ENCODE results near the gene LRRC4C.

GRCh38 chr11:40689823-40690222 is 769.6 kb downstream of the LRRC4C start:
- TF ChIP-seq, protein P1, sequence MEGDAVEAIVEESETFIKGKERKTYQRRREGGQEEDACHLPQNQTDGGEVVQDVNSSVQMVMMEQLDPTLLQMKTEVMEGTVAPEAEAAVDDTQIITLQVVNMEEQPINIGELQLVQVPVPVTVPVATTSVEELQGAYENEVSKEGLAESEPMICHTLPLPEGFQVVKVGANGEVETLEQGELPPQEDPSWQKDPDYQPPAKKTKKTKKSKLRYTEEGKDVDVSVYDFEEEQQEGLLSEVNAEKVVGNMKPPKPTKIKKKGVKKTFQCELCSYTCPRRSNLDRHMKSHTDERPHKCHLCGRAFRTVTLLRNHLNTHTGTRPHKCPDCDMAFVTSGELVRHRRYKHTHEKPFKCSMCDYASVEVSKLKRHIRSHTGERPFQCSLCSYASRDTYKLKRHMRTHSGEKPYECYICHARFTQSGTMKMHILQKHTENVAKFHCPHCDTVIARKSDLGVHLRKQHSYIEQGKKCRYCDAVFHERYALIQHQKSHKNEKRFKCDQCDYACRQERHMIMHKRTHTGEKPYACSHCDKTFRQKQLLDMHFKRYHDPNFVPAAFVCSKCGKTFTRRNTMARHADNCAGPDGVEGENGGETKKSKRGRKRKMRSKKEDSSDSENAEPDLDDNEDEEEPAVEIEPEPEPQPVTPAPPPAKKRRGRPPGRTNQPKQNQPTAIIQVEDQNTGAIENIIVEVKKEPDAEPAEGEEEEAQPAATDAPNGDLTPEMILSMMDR (conservative IDR thresholded peaks at IDR 0.05; ENCODE audit: low read depth, low read length) = no peak
- TF ChIP-seq EZH2 (IDR thresholded peaks at IDR 0.05; ENCODE audit: low read length, unreplicated experiment) = no peak
